GM12801 (cell line): ENCODE data around the gene ZNF816.

Source experiments
- CTCF ChIP-seq: IDR thresholded peaks from one replicate; pipeline ENCODE4 v1.5.1; 2011; ENCODE audit warnings: control low read depth; ENCODE audit not compliant: insufficient read length; ENCODE audit errors: extremely low read depth

ZNF816 gene

GRCh38 chr19:52935434-52935833, 27.2 kb downstream of the ZNF816 start:
- no peak for TF ChIP-seq CTCF

- no peak for TF ChIP-seq CTCF
These were observed 38.7 kb downstream of the ZNF816 start for GRCh38 chr19:52923778-52924593.

GRCh38 chr19:52922841-52923777, 39.6 kb downstream of the ZNF816 start, which contains the start of gene ZNF888:
Gene ZNF888, minus strand, starts transcription at chr19:52923428. Its CDS starts 5,555 bp downstream, at chr19:52917873.
- TF ChIP-seq CTCF = no peak

- TF ChIP-seq CTCF = no peak
These were observed 45.1 kb downstream of the ZNF816 start for GRCh38 chr19:52917531-52917930.

GRCh38 chr19:52910648-52911047, 52.0 kb downstream of the ZNF816 start:
- TF ChIP-seq CTCF = no peak

GRCh38 chr19:52901842-52902241, 60.8 kb downstream of the ZNF816 start:
- no peak for TF ChIP-seq CTCF
